GM21367 (cell line): Measurements from ENCODE around the gene VANGL1.
"Not testable (repeated sequence)": the region's sequence is repeated elsewhere in the genome, so short reads cannot be mapped to it uniquely, and the experiment has no call there.

Experiments used
- ATAC-seq: cut with Tn5 transposase; IDR thresholded peaks from one replicate; pipeline ENCODE4 v1.9.1; 2021; ENCODE audit not compliant: unreplicated experiment

Gene VANGL1

GRCh38 chr1:115641762-115642167 is at the start of gene VANGL1:
Gene VANGL1 (plus strand): TSS chr1:115641970. CDS start chr1:115651414, 9,444 bp downstream.
- ATAC-seq, result peak; percentile 50

- ATAC-seq, result no peak
These were observed 49.5 kb upstream of the VANGL1 start for GRCh38 chr1:115592264-115592663.

GRCh38 chr1:115593365-115594259 is 48.2 kb upstream of the VANGL1 start:
- no peak for ATAC-seq

GRCh38 chr1:115594600-115594999 is 47.2 kb upstream of the VANGL1 start:
- no peak for ATAC-seq

- ATAC-seq, result peak; percentile 70
These were observed 46.3 kb upstream of the VANGL1 start for GRCh38 chr1:115595279-115596079.

- ATAC-seq, result no peak
These were observed 45.5 kb upstream of the VANGL1 start for GRCh38 chr1:115596080-115596780.

- ATAC-seq, result no peak
These were observed 37.3 kb upstream of the VANGL1 start for GRCh38 chr1:115604508-115604907.

GRCh38 chr1:115606305-115606704 is 35.5 kb upstream of the VANGL1 start:
- ATAC-seq, result no peak

GRCh38 chr1:115609021-115609420 is 32.7 kb upstream of the VANGL1 start:
- ATAC-seq, result no peak

GRCh38 chr1:115613767-115614166 is 28.0 kb upstream of the VANGL1 start:
- no peak for ATAC-seq

GRCh38 chr1:115620453-115620852 is 21.3 kb upstream of the VANGL1 start:
- no peak for ATAC-seq

GRCh38 chr1:115620950-115621349 is 20.8 kb upstream of the VANGL1 start:
- no peak for ATAC-seq

GRCh38 chr1:115624859-115625258 is 16.9 kb upstream of the VANGL1 start:
- ATAC-seq, result no peak

GRCh38 chr1:115630342-115630741 is 11.4 kb upstream of the VANGL1 start:
- no peak for ATAC-seq

- ATAC-seq, result no peak
These were observed 9.3 kb upstream of the VANGL1 start for GRCh38 chr1:115632251-115633026.

GRCh38 chr1:115633606-115634005 is 8.2 kb upstream of the VANGL1 start:
- ATAC-seq, result not testable (repeated sequence)

- not testable (repeated sequence) for ATAC-seq
These were observed 4.5 kb upstream of the VANGL1 start for GRCh38 chr1:115637247-115637646.

GRCh38 chr1:115640384-115640783 is 1.4 kb upstream of the VANGL1 start:
- ATAC-seq, result no peak

GRCh38 chr1:115642168-115643072 is 650 bp downstream of the VANGL1 start:
- ATAC-seq, result peak; percentile 75
